HCT116 (cell line): ENCODE data around the gene TBCD. TPM values are rescaled to one million over a fixed set of nuclear protein-coding genes. Genes with fewer than 3 reads are reported as not detected.

Experiments used
- ATAC-seq: fragments of 200-7000 bp; cut with Tn5 transposase; 2 replicates; pipeline ENCODE4 v1.9.1; 2020; ENCODE audit warnings: mild to moderate bottlenecking, moderate library complexity
- BruUV-seq: library from RNA; stranded (reverse); fragments of 400-500 nt; replicated peaks from 2 replicates; lab custom pipeline; 2021; lab: Mats Ljungman, UMichigan
- CTCF ChIA-PET: fragments of 300-600 bp; sonication (Branson Sonifier 250); formaldehyde crosslinking; loops from one replicate; lab custom pipeline; 2021; ENCODE audit warnings: antibody characterized with exemption; lab: Charles Lee
- POLR2A ChIA-PET: fragments of 300-600, 350-600 bp; sonication (Branson Sonifier 250); formaldehyde crosslinking; loops from one replicate; lab custom pipeline; 2021; ENCODE audit warnings: antibody characterized with exemption; lab: Charles Lee
- RAD21 ChIA-PET, 2 experiments: fragments of 300-600 bp; sonication (Branson Sonifier 250); formaldehyde crosslinking; loops; one replicate each; lab custom pipeline; 2023; ENCODE audit warnings: low total read pairs in 2 of 2; ENCODE audit not compliant: uncharacterized antibody in 2 of 2, unreplicated experiment in 2 of 2, low non-redundant PET in 1 of 2; lab: Charles Lee
- DNase-seq: peaks from one replicate; pipeline ENCODE4 v3.0.0-alpha.2; 2010; ENCODE audit warnings: low read depth, low spot score
- H2AFZ ChIP-seq: fragments of 200-600 bp; shearing (Covaris generic), sonication (generic); 2 replicates; pipeline ENCODE4 v1.6.1; 2017; ENCODE audit warnings: low read depth, mixed run types, mixed read lengths, antibody characterized with exemption, low read length; ENCODE audit not compliant: poor library complexity, severe bottlenecking
- H3K27ac ChIP-seq: 2 replicates; pipeline ENCODE4 v1.5.1; 2012; ENCODE audit warnings: low read depth, low read length
- H3K27me3 ChIP-seq: fragments of 200-600 bp; sonication (generic); 2 replicates; pipeline ENCODE4 v1.6.1; 2016; ENCODE audit warnings: mixed run types, low read length, mixed read lengths; ENCODE audit not compliant: insufficient read depth
- H3K36me3 ChIP-seq, 2 experiments: fragments of 200-500 bp in 1 of 2; fragments of 200-600 bp in 1 of 2; sonication (Bioruptor generic) in 1 of 2; sonication (generic) in 1 of 2; 2 replicates each; pipeline versions ENCODE4 v1.5.1 to v1.6.1; 2014 to 2016; ENCODE audit warnings: low read length in 2 of 2, inconsistent platforms in 1 of 2, mixed read lengths in 1 of 2, mixed run types in 1 of 2; ENCODE audit not compliant: insufficient read depth in 2 of 2, control insufficient read depth in 1 of 2
- H3K4me1 ChIP-seq, 2 experiments: fragments of 200-600 bp in 1 of 2; sonication (generic) in 1 of 2; 2 replicates each; pipeline versions ENCODE4 v1.5.1 to v1.6.1; 2012 to 2017; ENCODE audit warnings: low read length in 2 of 2, inconsistent platforms in 1 of 2, mild to moderate bottlenecking in 1 of 2, mixed read lengths in 1 of 2, mixed run types in 1 of 2, moderate library complexity in 1 of 2; ENCODE audit not compliant: insufficient read depth in 2 of 2, control insufficient read depth in 1 of 2
- H3K4me2 ChIP-seq: fragments of 200-600 bp; sonication (generic); 2 replicates; pipeline ENCODE4 v1.6.1; 2017; ENCODE audit warnings: mixed run types, low read length, mixed read lengths
- H3K4me3 ChIP-seq, 2 experiments: fragments of 200-600 bp in 1 of 2; sonication (generic) in 1 of 2; replicated peaks in 1 of 2; 2 replicates each; pipeline ENCODE4 v1.5.1; 2011 to 2016; ENCODE audit warnings: low read length in 2 of 2, control low read depth in 1 of 2, low read depth in 1 of 2, mild to moderate bottlenecking in 1 of 2, mixed read lengths in 1 of 2, mixed run types in 1 of 2
- H3K79me2 ChIP-seq: fragments of 200-600 bp; sonication (generic); 2 replicates; pipeline ENCODE4 v1.6.1; 2017; ENCODE audit warnings: mild to moderate bottlenecking, mixed run types, low read length, moderate library complexity, mixed read lengths; ENCODE audit not compliant: insufficient read depth
- H3K9ac ChIP-seq: fragments of 200-600 bp; sonication (generic); 2 replicates; pipeline ENCODE4 v1.6.1; 2016; ENCODE audit warnings: low read length, mixed read lengths
- H3K9me2 ChIP-seq: fragments of 200-600 bp; sonication (generic), shearing (Covaris generic); 2 replicates; pipeline ENCODE4 v1.6.1; 2017; ENCODE audit warnings: mixed run types, mild to moderate bottlenecking, moderate library complexity; ENCODE audit not compliant: insufficient read depth
- H3K9me3 ChIP-seq, 2 experiments: fragments of 200-500 bp in 1 of 2; fragments of 200-600 bp in 1 of 2; sonication (Bioruptor generic) in 1 of 2; sonication (generic) in 1 of 2; 2 replicates each; pipeline ENCODE4 v1.6.1; 2014 to 2017; ENCODE audit warnings: low read length in 2 of 2, mixed read lengths in 2 of 2, inconsistent platforms in 1 of 2, low read depth in 1 of 2, mild to moderate bottlenecking in 1 of 2, mixed run types in 1 of 2, moderate library complexity in 1 of 2; ENCODE audit not compliant: control insufficient read depth in 1 of 2, insufficient read depth in 1 of 2
- H4K20me1 ChIP-seq: fragments of 200-600 bp; sonication (generic), shearing (Covaris generic); 2 replicates; pipeline ENCODE4 v1.6.1; 2017; ENCODE audit warnings: mixed run types, mild to moderate bottlenecking, moderate library complexity; ENCODE audit not compliant: insufficient read depth
- CTCF ChIP-seq, 3 experiments: fragments of 200-600 bp in 1 of 3; sonication (generic) in 1 of 3; IDR thresholded peaks in 2 of 3; conservative IDR thresholded peaks in 1 of 3; 2 replicates each; pipeline ENCODE4 v1.5.1; 2012 to 2017; ENCODE audit warnings: low read depth in 2 of 3, low read length in 2 of 3, antibody characterized with exemption in 1 of 3, borderline replicate concordance in 1 of 3, control low read depth in 1 of 3, mild to moderate bottlenecking in 1 of 3, mixed read lengths in 1 of 3, mixed run types in 1 of 3, moderate library complexity in 1 of 3; ENCODE audit not compliant: insufficient read depth in 1 of 3
- EZH2 ChIP-seq: fragments of 200-600 bp; sonication (generic); IDR thresholded peaks from 2 replicates; pipeline ENCODE4 v1.6.1; 2017; ENCODE audit warnings: antibody characterized with exemption, mixed run types
- SIN3A ChIP-seq: IDR thresholded peaks from 2 replicates; pipeline ENCODE4 v1.6.1; 2012; ENCODE audit warnings: low read depth
- SRF ChIP-seq: IDR thresholded peaks from 2 replicates; pipeline ENCODE4 v1.6.1; 2012; ENCODE audit warnings: low read depth
- ZFX ChIP-seq: fragments of 450-650 bp; IDR thresholded peaks from 2 replicates; pipeline ENCODE4 v1.6.1; 2017
- intact Hi-C: fragments of 100-400 bp; cut with micrococcal nuclease; formaldehyde crosslinking; loops from 2 replicates; pipeline ENCODE4 v1.10.0; 2022
- total RNA-seq: library from RNA; stranded (reverse); gene quantifications from one replicate; pipeline ENCODE4 v1.2.1, GENCODE V29; 2021; ENCODE audit not compliant: unreplicated experiment
- TF ChIP-seq, protein P1 (sequence below): IDR thresholded peaks from 2 replicates; pipeline ENCODE4 v1.6.1; 2012; ENCODE audit warnings: low read depth

TBCD gene
- total RNA-seq, 1 experiment from 2014 or later = 152 TPM

- ChIA-PET RAD21 (no interaction called here), POLR2A (no interaction called here), CTCF (no interaction called here)
- DNase-seq = no peak
- no peak overlapping the region for H3K27ac ChIP-seq
- BruUV-seq = no TSS peak
- H3K9ac ChIP-seq = no peak overlapping the region
- intact Hi-C loops = no loop called here
- peaks cover 5% of the 10 kb centered on the region; the same call in 1 of the 2 replicates for H3K79me2 ChIP-seq
- H3K36me3 ChIP-seq = peaks cover 0 to 22% of the 10 kb centered on the region in 2 experiments; a peak in 2 of 4 replicates
- no peak for TF ChIP-seq ZFX
- 0 out of 6 replicates have a peak, but pooled peaks of 1 of the 3 experiments have one; percentile 11 for TF ChIP-seq CTCF (IDR thresholded peaks at IDR 0.05 in 2 of 3, conservative IDR thresholded peaks at IDR 0.05 in 1 of 3; ENCODE audit: borderline replicate concordance in 1 of 3, insufficient read depth in 1 of 3, low read depth in 2 of 3, low read length in 2 of 3)
- H3K9me2 ChIP-seq = no peaks in the 10 kb centered on the region
- H3K9me3 ChIP-seq = no peaks in the 10 kb centered on the region
- no peaks in the 10 kb centered on the region for H3K4me1 ChIP-seq
- no peak for ATAC-seq
- no peak overlapping the region for H2AFZ ChIP-seq
- no peaks in the 10 kb centered on the region for H4K20me1 ChIP-seq
- H3K4me2 ChIP-seq = no peak overlapping the region
- H3K4me3 ChIP-seq = no peak overlapping the region
- H3K27me3 ChIP-seq = no peaks in the 10 kb centered on the region
Observed at GRCh38 chr17:82831041-82831817, 79.4 kb downstream of the TBCD start.

- intact Hi-C loops = no loop called here
- no peak for TF ChIP-seq SIN3A
- TF ChIP-seq, protein P1, sequence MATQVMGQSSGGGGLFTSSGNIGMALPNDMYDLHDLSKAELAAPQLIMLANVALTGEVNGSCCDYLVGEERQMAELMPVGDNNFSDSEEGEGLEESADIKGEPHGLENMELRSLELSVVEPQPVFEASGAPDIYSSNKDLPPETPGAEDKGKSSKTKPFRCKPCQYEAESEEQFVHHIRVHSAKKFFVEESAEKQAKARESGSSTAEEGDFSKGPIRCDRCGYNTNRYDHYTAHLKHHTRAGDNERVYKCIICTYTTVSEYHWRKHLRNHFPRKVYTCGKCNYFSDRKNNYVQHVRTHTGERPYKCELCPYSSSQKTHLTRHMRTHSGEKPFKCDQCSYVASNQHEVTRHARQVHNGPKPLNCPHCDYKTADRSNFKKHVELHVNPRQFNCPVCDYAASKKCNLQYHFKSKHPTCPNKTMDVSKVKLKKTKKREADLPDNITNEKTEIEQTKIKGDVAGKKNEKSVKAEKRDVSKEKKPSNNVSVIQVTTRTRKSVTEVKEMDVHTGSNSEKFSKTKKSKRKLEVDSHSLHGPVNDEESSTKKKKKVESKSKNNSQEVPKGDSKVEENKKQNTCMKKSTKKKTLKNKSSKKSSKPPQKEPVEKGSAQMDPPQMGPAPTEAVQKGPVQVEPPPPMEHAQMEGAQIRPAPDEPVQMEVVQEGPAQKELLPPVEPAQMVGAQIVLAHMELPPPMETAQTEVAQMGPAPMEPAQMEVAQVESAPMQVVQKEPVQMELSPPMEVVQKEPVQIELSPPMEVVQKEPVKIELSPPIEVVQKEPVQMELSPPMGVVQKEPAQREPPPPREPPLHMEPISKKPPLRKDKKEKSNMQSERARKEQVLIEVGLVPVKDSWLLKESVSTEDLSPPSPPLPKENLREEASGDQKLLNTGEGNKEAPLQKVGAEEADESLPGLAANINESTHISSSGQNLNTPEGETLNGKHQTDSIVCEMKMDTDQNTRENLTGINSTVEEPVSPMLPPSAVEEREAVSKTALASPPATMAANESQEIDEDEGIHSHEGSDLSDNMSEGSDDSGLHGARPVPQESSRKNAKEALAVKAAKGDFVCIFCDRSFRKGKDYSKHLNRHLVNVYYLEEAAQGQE = no peak
- no peak for TF ChIP-seq SRF
- TF ChIP-seq EZH2 = no peak
- Histone ChIP-seq H4K20me1 (no peaks in the 10 kb centered on the region), H3K36me3 (peaks cover 0 to 22% of the 10 kb centered on the region in 2 experiments; a peak in 2 of 4 replicates), H3K4me1 (no peaks in the 10 kb centered on the region), H3K27me3 (no peaks in the 10 kb centered on the region), H3K4me2 (no peak overlapping the region), H3K27ac (no peak overlapping the region), H3K4me3 (no peak overlapping the region), H2AFZ (no peak overlapping the region), H3K9me2 (no peaks in the 10 kb centered on the region), H3K9ac (no peak overlapping the region), H3K79me2 (peaks cover 5% of the 10 kb centered on the region; the same call in 1 of the 2 replicates), H3K9me3 (no peaks in the 10 kb centered on the region)
- RAD21 ChIA-PET = no interaction called here
- DNase-seq (no peak), ATAC-seq (no peak)
- CTCF ChIA-PET = no interaction called here
- POLR2A ChIA-PET = no interaction called here
- no TSS peak for BruUV-seq
Observed at GRCh38 chr17:82831818-82832200, 79.9 kb downstream of the TBCD start.
